GM23338 (cell line): Measurements from ENCODE around the gene SYT11. TPM values are rescaled to one million over a fixed set of nuclear protein-coding genes. Genes with fewer than 3 reads are reported as not detected.

Experiments used
- ATAC-seq: fragments of 200-7000 bp; cut with Tn5 transposase; 3 replicates; pipeline ENCODE4 v1.9.1; 2020
- DNase-seq: peaks from one replicate; pipeline ENCODE4 v3.0.0-alpha.2; 2015; ENCODE audit warnings: low spot score
- H2AFZ ChIP-seq: fragments of 200-600 bp; sonication (generic); 2 replicates; pipeline ENCODE4 v1.8.0; 2016; ENCODE audit warnings: antibody characterized with exemption, mild to moderate bottlenecking, moderate library complexity
- H3F3A ChIP-seq: fragments of 200-600 bp; sonication (generic); replicated peaks from 2 replicates; pipeline ENCODE4 v1.8.0; 2017; ENCODE audit warnings: antibody characterized with exemption, mixed run types, low read depth
- H3K27ac ChIP-seq: fragments of 200-600 bp; sonication (generic); 2 replicates; pipeline ENCODE4 v1.6.1; 2016; ENCODE audit warnings: low read depth
- H3K27me3 ChIP-seq: fragments of 200-600 bp; sonication (generic); 2 replicates; pipeline ENCODE4 v1.8.0; 2016; ENCODE audit warnings: mild to moderate bottlenecking, mixed run types, moderate library complexity; ENCODE audit not compliant: insufficient read depth
- H3K36me3 ChIP-seq: fragments of 200-600 bp; sonication (generic); 2 replicates; pipeline ENCODE4 v1.8.0; 2016; ENCODE audit warnings: mild to moderate bottlenecking; ENCODE audit not compliant: insufficient read depth
- H3K4me1 ChIP-seq: fragments of 200-600 bp; sonication (generic); 2 replicates; pipeline ENCODE4 v1.8.0; 2016; ENCODE audit warnings: mild to moderate bottlenecking, moderate library complexity; ENCODE audit not compliant: insufficient read depth
- H3K4me2 ChIP-seq: fragments of 200-600 bp; sonication (generic); 2 replicates; pipeline ENCODE4 v1.7.1; 2017; ENCODE audit warnings: mixed run types
- H3K4me3 ChIP-seq: fragments of 200-600 bp; sonication (generic); 2 replicates; pipeline ENCODE4 v1.6.1; 2016; ENCODE audit warnings: mixed run types
- H3K79me2 ChIP-seq: fragments of 200-600 bp; sonication (generic); replicated peaks from 2 replicates; pipeline ENCODE4 v1.8.0; 2017; ENCODE audit warnings: mild to moderate bottlenecking; ENCODE audit not compliant: insufficient read depth
- H3K9me2 ChIP-seq: fragments of 200-600 bp; sonication (generic); 2 replicates; pipeline ENCODE4 v1.8.0; 2017; ENCODE audit not compliant: insufficient read depth
- H4K20me1 ChIP-seq: fragments of 200-600 bp; sonication (generic); replicated peaks from 2 replicates; pipeline ENCODE4 v1.8.0; 2017; ENCODE audit warnings: mild to moderate bottlenecking; ENCODE audit not compliant: insufficient read depth
- H3K27ac Mint-ChIP-seq: 2 replicates; pipeline ENCODE4 v1.8.0; 2020; ENCODE audit warnings: inconsistent platforms, mild to moderate bottlenecking, moderate library complexity, mixed read lengths
- H3K27me3 Mint-ChIP-seq: 3 replicates; pipeline ENCODE4 v1.8.0; 2022; ENCODE audit warnings: low read depth, mild to moderate bottlenecking, moderate library complexity, mixed read lengths, inconsistent platforms; ENCODE audit not compliant: insufficient read depth, poor library complexity
- H3K36me3 Mint-ChIP-seq: 3 replicates; pipeline ENCODE4 v1.8.0; 2021; ENCODE audit warnings: low read depth, mild to moderate bottlenecking, inconsistent platforms, moderate library complexity, mixed read lengths
- H3K4me1 Mint-ChIP-seq: 3 replicates; pipeline ENCODE4 v1.8.0; 2020; ENCODE audit warnings: mild to moderate bottlenecking, inconsistent platforms, mixed read lengths
- H3K4me3 Mint-ChIP-seq: 3 replicates; pipeline ENCODE4 v1.8.0; 2021; ENCODE audit warnings: moderate library complexity, mild to moderate bottlenecking, inconsistent platforms, mixed read lengths
- H3K9me3 Mint-ChIP-seq: 3 replicates; pipeline ENCODE4 v1.8.0; 2020; ENCODE audit warnings: moderate library complexity, mild to moderate bottlenecking, inconsistent platforms, mixed read lengths
- CREB1 ChIP-seq: fragments of 250-450 bp; sonication (Bioruptor Pico); IDR thresholded peaks from 2 replicates; pipeline ENCODE4 v1.5.0; 2020; ENCODE audit warnings: low read depth, mild to moderate bottlenecking, moderate library complexity
- EZH2 ChIP-seq: fragments of 200-600 bp; sonication (generic); IDR thresholded peaks from one replicate; pipeline ENCODE4 v1.8.0; 2017; ENCODE audit warnings: antibody characterized with exemption, mild to moderate bottlenecking, low read depth; ENCODE audit not compliant: unreplicated experiment
- JUNB ChIP-seq: IDR thresholded peaks from one replicate; pipeline ENCODE4 v1.6.1; 2016; ENCODE audit warnings: antibody characterized with exemption; ENCODE audit not compliant: unreplicated experiment
- NANOG ChIP-seq: IDR thresholded peaks from 2 replicates; pipeline ENCODE4 v1.6.1; 2016; ENCODE audit warnings: antibody characterized with exemption, borderline replicate concordance
- POLR2AphosphoS5 ChIP-seq: IDR thresholded peaks from 2 replicates; pipeline ENCODE4 v1.6.1; 2016; ENCODE audit warnings: antibody characterized with exemption, low read depth
- ZNF114 ChIP-seq: fragments of 250-450 bp; sonication (Bioruptor Pico); IDR thresholded peaks from 2 replicates; pipeline ENCODE4 v1.5.0; 2020; ENCODE audit warnings: mild to moderate bottlenecking, moderate library complexity
- ZNF331 ChIP-seq: fragments of 250-450 bp; sonication (Bioruptor Pico); IDR thresholded peaks from 2 replicates; pipeline ENCODE4 v1.5.0; 2020; ENCODE audit warnings: low read depth, mild to moderate bottlenecking, moderate library complexity
- polyA plus RNA-seq: library from polyadenylated mRNA; unstranded; fragments of >200 nt; fragmentation: Nextera tagmentation; extraction: Ambion mirVana; gene quantifications from 2 replicates; pipeline ENCODE4 v1.2.1, GENCODE V29; 2016
- total RNA-seq: library from RNA; depleted of rRNA; stranded (reverse); fragments of >200 nt; shearing (Covaris generic); gene quantifications from 2 replicates; pipeline ENCODE4 v1.2.3, GENCODE V29; 2014
- TF ChIP-seq, protein P1 (sequence below): IDR thresholded peaks from one replicate; pipeline ENCODE4 v1.6.1; 2018; ENCODE audit warnings: antibody characterized with exemption; ENCODE audit not compliant: unreplicated experiment
- TF ChIP-seq, protein P2 (sequence below), 2 experiments: fragments of 200-600 bp in 1 of 2; sonication (generic) in 1 of 2; conservative IDR thresholded peaks; 2 replicates each; pipeline versions ENCODE4 v1.5.1 to v1.6.1; 2016 to 2017; ENCODE audit warnings: antibody characterized with exemption in 2 of 2, low read depth in 2 of 2, mild to moderate bottlenecking in 2 of 2, moderate library complexity in 1 of 2
- TF ChIP-seq, protein P3 (sequence below): IDR thresholded peaks from 2 replicates; pipeline ENCODE4 v1.6.1; 2016; ENCODE audit warnings: antibody characterized with exemption

The SYT11 gene
- total and polyA plus RNA-seq, 2 experiments from 2014 or later = 3.9 to 15.9 TPM

DNA sequence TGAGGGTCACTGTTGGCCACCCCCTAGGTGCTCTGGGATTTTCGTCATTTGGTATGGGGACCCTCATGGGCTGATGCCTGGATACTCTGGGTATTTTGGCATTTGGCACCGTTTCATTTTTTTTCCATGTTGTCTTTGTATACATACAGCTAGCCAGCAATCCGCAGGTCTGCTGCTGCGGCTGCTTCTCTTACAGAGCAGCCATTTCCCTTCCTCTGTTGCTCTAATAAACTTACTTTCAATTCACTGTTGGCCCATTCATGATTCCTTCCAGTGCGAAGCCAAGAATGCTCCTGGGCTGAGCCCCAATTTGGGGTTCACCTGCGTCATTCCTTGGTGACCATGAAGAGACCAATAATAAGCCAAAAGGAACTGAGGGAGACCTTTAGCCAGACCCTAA, 23.8 kb upstream of the SYT11 start (continued):
- TF ChIP-seq, protein P1, sequence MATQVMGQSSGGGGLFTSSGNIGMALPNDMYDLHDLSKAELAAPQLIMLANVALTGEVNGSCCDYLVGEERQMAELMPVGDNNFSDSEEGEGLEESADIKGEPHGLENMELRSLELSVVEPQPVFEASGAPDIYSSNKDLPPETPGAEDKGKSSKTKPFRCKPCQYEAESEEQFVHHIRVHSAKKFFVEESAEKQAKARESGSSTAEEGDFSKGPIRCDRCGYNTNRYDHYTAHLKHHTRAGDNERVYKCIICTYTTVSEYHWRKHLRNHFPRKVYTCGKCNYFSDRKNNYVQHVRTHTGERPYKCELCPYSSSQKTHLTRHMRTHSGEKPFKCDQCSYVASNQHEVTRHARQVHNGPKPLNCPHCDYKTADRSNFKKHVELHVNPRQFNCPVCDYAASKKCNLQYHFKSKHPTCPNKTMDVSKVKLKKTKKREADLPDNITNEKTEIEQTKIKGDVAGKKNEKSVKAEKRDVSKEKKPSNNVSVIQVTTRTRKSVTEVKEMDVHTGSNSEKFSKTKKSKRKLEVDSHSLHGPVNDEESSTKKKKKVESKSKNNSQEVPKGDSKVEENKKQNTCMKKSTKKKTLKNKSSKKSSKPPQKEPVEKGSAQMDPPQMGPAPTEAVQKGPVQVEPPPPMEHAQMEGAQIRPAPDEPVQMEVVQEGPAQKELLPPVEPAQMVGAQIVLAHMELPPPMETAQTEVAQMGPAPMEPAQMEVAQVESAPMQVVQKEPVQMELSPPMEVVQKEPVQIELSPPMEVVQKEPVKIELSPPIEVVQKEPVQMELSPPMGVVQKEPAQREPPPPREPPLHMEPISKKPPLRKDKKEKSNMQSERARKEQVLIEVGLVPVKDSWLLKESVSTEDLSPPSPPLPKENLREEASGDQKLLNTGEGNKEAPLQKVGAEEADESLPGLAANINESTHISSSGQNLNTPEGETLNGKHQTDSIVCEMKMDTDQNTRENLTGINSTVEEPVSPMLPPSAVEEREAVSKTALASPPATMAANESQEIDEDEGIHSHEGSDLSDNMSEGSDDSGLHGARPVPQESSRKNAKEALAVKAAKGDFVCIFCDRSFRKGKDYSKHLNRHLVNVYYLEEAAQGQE = no peak
- no peak for TF ChIP-seq ZNF114 (CRISPR knock-in tag)
- no peak for TF ChIP-seq EZH2

DNA sequence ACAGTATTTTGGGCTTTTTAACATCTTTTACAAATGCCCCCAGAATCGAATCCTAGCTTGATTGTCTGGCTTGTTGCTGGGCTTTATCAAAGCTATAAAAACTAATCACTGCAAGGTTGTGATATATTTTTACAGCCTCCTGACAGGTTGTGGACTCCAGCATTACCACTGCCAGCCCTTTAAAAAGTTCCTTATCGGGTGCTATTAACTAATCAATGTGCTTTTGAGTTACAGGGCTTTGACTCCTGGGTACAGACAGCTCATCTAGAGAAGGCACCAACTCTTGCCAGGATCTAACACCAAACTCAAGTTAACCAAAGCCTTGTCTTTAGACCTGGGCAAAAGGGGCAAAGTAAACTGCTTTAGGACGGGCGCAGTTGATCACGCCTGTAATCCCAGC, 19.0 kb upstream of the SYT11 start:
- Histone ChIP-seq H3K27ac (no peak overlapping the region), H3K27me3 (no peaks in the 10 kb centered on the region), H3K4me1 (no peaks in the 10 kb centered on the region), H3K9me2 (no peaks in the 10 kb centered on the region), H3K79me2 (peaks cover 89% of the 10 kb centered on the region), H3K4me3 (no peak overlapping the region), H3K36me3 (peaks cover 10% of the 10 kb centered on the region), H3F3A (peaks cover 3% of the 10 kb centered on the region; the same call in 1 of the 2 replicates), H3K4me2 (no peak overlapping the region), H2AFZ (no peak overlapping the region), H4K20me1 (peaks cover 27% of the 10 kb centered on the region)
- H3K27ac Mint-ChIP-seq = no peak overlapping the region
- ATAC-seq (no peak), DNase-seq (no peak)
- H3K27me3 Mint-ChIP-seq = peaks cover 2% of the 10 kb centered on the region
- H3K4me1 Mint-ChIP-seq = no peaks in the 10 kb centered on the region; the same call in 2 of the 3 replicates
- no peaks in the 10 kb centered on the region; the same call in 2 of the 3 replicates for H3K9me3 Mint-ChIP-seq
- H3K4me3 Mint-ChIP-seq = no peak overlapping the region
- peaks cover 29% of the 10 kb centered on the region for H3K36me3 Mint-ChIP-seq
- TF ChIP-seq ZNF331 (CRISPR knock-in tag) (no peak), CREB1 (CRISPR knock-in tag) (no peak), JUNB (no peak), NANOG (no peak), POLR2AphosphoS5 (no peak), ZNF114 (CRISPR knock-in tag) (no peak)
- TF ChIP-seq, protein P2, sequence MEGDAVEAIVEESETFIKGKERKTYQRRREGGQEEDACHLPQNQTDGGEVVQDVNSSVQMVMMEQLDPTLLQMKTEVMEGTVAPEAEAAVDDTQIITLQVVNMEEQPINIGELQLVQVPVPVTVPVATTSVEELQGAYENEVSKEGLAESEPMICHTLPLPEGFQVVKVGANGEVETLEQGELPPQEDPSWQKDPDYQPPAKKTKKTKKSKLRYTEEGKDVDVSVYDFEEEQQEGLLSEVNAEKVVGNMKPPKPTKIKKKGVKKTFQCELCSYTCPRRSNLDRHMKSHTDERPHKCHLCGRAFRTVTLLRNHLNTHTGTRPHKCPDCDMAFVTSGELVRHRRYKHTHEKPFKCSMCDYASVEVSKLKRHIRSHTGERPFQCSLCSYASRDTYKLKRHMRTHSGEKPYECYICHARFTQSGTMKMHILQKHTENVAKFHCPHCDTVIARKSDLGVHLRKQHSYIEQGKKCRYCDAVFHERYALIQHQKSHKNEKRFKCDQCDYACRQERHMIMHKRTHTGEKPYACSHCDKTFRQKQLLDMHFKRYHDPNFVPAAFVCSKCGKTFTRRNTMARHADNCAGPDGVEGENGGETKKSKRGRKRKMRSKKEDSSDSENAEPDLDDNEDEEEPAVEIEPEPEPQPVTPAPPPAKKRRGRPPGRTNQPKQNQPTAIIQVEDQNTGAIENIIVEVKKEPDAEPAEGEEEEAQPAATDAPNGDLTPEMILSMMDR (conservative IDR thresholded peaks at IDR 0.05; ENCODE audit: low read depth in 2 of 2) = no peak
- TF ChIP-seq, protein P3, sequence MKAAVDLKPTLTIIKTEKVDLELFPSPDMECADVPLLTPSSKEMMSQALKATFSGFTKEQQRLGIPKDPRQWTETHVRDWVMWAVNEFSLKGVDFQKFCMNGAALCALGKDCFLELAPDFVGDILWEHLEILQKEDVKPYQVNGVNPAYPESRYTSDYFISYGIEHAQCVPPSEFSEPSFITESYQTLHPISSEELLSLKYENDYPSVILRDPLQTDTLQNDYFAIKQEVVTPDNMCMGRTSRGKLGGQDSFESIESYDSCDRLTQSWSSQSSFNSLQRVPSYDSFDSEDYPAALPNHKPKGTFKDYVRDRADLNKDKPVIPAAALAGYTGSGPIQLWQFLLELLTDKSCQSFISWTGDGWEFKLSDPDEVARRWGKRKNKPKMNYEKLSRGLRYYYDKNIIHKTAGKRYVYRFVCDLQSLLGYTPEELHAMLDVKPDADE = no peak
- TF ChIP-seq, protein P1 = no peak
